ENCODE measurements around the gene TGIF1.
"Not testable (repeated sequence)": the region's sequence is repeated elsewhere in the genome, so short reads cannot be mapped to it uniquely, and the experiment has no call there.

The TGIF1 gene

GRCh38 chr18:3450012-3450798 lies at the start of gene TGIF1:
TGIF1 (plus strand) TSS chr18:3450172; CDS start chr18:3450490, 318 bp downstream.
- DNase-seq = peak; percentile 80

GRCh38 chr18:3400567-3401296 lies 49.2 kb upstream of the TGIF1 start:
- DNase-seq = no peak

GRCh38 chr18:3401669-3402620 lies 48.0 kb upstream of the TGIF1 start:
- no peak for DNase-seq

GRCh38 chr18:3402982-3403451 lies 47.0 kb upstream of the TGIF1 start:
- no peak for DNase-seq

GRCh38 chr18:3405713-3406112 lies 44.3 kb upstream of the TGIF1 start:
- DNase-seq = no peak

GRCh38 chr18:3408107-3408506 lies 41.9 kb upstream of the TGIF1 start:
- DNase-seq = no peak

- DNase-seq = no peak
These were observed 40.2 kb upstream of the TGIF1 start for GRCh38 chr18:3409811-3410210.

- no peak for DNase-seq
These were observed 39.7 kb upstream of the TGIF1 start for GRCh38 chr18:3410273-3410672.

- not testable (repeated sequence) for DNase-seq
These were observed 39.1 kb upstream of the TGIF1 start for GRCh38 chr18:3410876-3411275.

GRCh38 chr18:3411327-3411726 lies 38.6 kb upstream of the TGIF1 start:
- DNase-seq = no peak

GRCh38 chr18:3411854-3412268 lies 38.1 kb upstream of the TGIF1 start:
- no peak for DNase-seq

- not testable (repeated sequence) for DNase-seq
These were observed 37.4 kb upstream of the TGIF1 start for GRCh38 chr18:3412528-3412927.

GRCh38 chr18:3415110-3415509 lies 34.9 kb upstream of the TGIF1 start:
- no peak for DNase-seq

GRCh38 chr18:3418083-3418482 lies 31.9 kb upstream of the TGIF1 start:
- DNase-seq = no peak

GRCh38 chr18:3420919-3421279 lies 29.1 kb upstream of the TGIF1 start:
- DNase-seq = no peak

GRCh38 chr18:3422905-3423304 lies 27.1 kb upstream of the TGIF1 start:
- DNase-seq = no peak

- DNase-seq = no peak
These were observed 25.6 kb upstream of the TGIF1 start for GRCh38 chr18:3424280-3424890.

- DNase-seq = no peak
These were observed 24.9 kb upstream of the TGIF1 start for GRCh38 chr18:3425030-3425429.

- DNase-seq = no peak
These were observed 24.5 kb upstream of the TGIF1 start for GRCh38 chr18:3425446-3425845.

- no peak for DNase-seq
These were observed 23.9 kb upstream of the TGIF1 start for GRCh38 chr18:3426074-3426473.

GRCh38 chr18:3427944-3428343 lies 22.0 kb upstream of the TGIF1 start:
- no peak for DNase-seq

- DNase-seq = no peak
These were observed 20.9 kb upstream of the TGIF1 start for GRCh38 chr18:3429121-3429520.

- DNase-seq = no peak
These were observed 15.3 kb upstream of the TGIF1 start for GRCh38 chr18:3434685-3435084.

All from NCI-H345 (cell line).